ENCODE measurements around the gene IMP3. TPM values are rescaled to one million over a fixed set of nuclear protein-coding genes. Genes with fewer than 3 reads are reported as not detected.
"Not testable (repeated sequence)": the region's sequence is repeated elsewhere in the genome, so short reads cannot be mapped to it uniquely, and the experiment has no call there.

The IMP3 gene, protein sequence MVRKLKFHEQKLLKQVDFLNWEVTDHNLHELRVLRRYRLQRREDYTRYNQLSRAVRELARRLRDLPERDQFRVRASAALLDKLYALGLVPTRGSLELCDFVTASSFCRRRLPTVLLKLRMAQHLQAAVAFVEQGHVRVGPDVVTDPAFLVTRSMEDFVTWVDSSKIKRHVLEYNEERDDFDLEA
- polyA plus RNA-seq (2012; ENCODE audit: insufficient read depth, insufficient read length, low read depth) = 427 TPM

DNA sequence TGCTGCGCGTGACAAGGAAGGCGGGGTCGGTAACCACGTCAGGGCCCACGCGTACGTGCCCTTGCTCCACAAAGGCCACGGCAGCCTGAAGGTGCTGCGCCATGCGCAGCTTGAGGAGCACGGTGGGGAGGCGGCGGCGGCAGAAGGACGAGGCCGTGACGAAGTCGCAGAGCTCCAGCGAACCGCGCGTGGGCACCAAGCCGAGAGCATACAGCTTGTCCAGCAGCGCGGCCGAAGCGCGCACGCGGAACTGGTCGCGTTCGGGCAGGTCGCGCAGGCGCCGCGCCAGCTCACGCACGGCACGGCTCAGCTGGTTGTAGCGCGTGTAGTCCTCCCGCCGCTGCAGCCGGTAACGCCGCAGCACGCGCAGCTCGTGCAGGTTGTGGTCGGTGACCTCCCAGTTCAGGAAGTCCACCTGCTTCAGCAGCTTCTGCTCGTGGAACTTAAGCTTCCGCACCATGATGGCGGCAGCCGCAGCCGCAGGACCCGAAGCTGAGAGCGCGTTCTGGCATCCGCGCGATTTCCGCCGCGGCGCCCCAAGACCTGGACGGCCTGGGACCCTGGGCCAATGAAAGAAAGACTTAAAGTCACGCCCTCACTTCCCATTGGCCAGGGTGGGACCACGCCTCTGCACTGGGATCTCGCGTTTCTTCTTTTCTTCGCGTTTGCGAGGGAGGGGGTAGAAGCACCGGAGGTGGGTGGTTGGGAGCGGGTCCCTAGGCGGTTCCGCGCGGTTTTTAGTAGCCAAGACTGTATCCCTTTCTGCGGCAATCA, at the start of gene IMP3:
Gene IMP3, minus strand, starts transcription at position 516 of the 774 bp plus-strand sequence. Its CDS starts 56 bp downstream, at position 460.
- peak; percentile 95 for DNase-seq
- Histone ChIP-seq H3K27me3 (no peaks in the 10 kb centered on the region), H3K9me3 (no peaks in the 10 kb centered on the region), H3K4me3 (ENCODE audit: low read depth, low read length) (peak within 1 kb of the TSS; percentile 100), H3K4me1 (no peaks in the 10 kb centered on the region; the same call in 1 of the 2 replicates), H3K36me3 (no peaks in the 10 kb centered on the region; the same call in 1 of the 2 replicates)
- TF ChIP-seq, protein P1, sequence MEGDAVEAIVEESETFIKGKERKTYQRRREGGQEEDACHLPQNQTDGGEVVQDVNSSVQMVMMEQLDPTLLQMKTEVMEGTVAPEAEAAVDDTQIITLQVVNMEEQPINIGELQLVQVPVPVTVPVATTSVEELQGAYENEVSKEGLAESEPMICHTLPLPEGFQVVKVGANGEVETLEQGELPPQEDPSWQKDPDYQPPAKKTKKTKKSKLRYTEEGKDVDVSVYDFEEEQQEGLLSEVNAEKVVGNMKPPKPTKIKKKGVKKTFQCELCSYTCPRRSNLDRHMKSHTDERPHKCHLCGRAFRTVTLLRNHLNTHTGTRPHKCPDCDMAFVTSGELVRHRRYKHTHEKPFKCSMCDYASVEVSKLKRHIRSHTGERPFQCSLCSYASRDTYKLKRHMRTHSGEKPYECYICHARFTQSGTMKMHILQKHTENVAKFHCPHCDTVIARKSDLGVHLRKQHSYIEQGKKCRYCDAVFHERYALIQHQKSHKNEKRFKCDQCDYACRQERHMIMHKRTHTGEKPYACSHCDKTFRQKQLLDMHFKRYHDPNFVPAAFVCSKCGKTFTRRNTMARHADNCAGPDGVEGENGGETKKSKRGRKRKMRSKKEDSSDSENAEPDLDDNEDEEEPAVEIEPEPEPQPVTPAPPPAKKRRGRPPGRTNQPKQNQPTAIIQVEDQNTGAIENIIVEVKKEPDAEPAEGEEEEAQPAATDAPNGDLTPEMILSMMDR (IDR thresholded peaks at IDR 0.05; ENCODE audit: low read depth, low read length) = no peak

DNA sequence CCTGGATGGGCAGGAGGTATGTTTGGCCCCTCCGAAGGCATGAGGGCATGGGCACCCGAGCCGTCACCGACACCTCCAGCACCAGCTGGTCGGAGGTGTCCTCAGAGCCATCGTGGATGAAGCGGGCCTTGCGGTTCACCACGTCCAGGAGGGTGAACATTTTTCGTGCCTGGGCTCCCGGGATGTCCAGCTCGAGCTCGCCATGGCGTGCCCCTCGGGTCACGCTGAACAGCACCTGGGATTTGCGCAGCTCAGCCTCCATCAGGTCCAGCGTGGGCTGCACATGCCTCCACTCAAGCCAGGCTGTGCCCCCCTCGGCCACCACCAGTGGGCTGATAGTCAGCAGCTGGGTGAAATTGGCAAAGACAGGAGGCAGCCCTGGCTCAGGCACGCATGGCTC, 49.4 kb upstream of the IMP3 start:
- not testable (repeated sequence) for H3K27me3 ChIP-seq; H3K36me3 ChIP-seq; H3K9me3 ChIP-seq; H3K4me3 ChIP-seq (ENCODE audit: low read depth, low read length); DNase-seq
- H3K4me1 ChIP-seq = peaks cover 15% of the 10 kb centered on the region

GRCh38 chr15:75688831-75689230, 48.8 kb upstream of the IMP3 start:
- Histone ChIP-seq H3K9me3 (no peaks in the 10 kb centered on the region), H3K4me1 (peaks cover 11% of the 10 kb centered on the region), H3K4me3 (ENCODE audit: low read depth, low read length) (no peak overlapping the region), H3K27me3 (no peaks in the 10 kb centered on the region), H3K36me3 (no peaks in the 10 kb centered on the region)
- DNase-seq = no peak
- TF ChIP-seq, protein P1 (IDR thresholded peaks at IDR 0.05; ENCODE audit: low read depth, low read length) = no peak

DNA sequence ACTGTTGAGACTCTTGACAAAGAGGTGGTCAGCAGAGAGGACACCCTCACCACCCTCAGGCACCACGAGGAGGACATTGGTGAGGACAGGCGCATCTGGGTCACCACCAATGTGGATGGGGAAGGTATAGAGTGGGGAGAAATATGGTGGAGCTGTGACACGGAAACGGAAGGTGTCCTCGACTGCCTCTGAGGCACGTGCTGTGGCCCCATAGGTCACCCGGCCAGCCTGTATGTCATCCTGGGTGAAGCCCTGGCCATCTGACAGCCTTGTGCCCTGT, 48.2 kb upstream of the IMP3 start:
- TF ChIP-seq, protein P1 (IDR thresholded peaks at IDR 0.05; ENCODE audit: low read depth, low read length) = no peak
- no peak overlapping the region for H3K4me3 ChIP-seq (ENCODE audit: low read depth, low read length)
- DNase-seq = no peak
- H3K9me3 ChIP-seq = no peaks in the 10 kb centered on the region
- no peaks in the 10 kb centered on the region for H3K27me3 ChIP-seq
- H3K4me1 ChIP-seq = peaks cover 5% of the 10 kb centered on the region
- H3K36me3 ChIP-seq = no peaks in the 10 kb centered on the region

GRCh38 chr15:75687486-75688277, 47.7 kb upstream of the IMP3 start:
- Histone ChIP-seq H3K9me3 (no peaks in the 10 kb centered on the region), H3K27me3 (no peaks in the 10 kb centered on the region), H3K4me3 (ENCODE audit: low read depth, low read length) (no peak overlapping the region), H3K36me3 (no peaks in the 10 kb centered on the region), H3K4me1 (peaks cover 2% of the 10 kb centered on the region)
- TF ChIP-seq, protein P1 (IDR thresholded peaks at IDR 0.05; ENCODE audit: low read depth, low read length) = no peak
- no peak for DNase-seq

GRCh38 chr15:75686212-75686642, 46.2 kb upstream of the IMP3 start:
- H3K4me3 ChIP-seq (ENCODE audit: low read depth, low read length); H3K27me3 ChIP-seq; H3K9me3 ChIP-seq; H3K4me1 ChIP-seq; H3K36me3 ChIP-seq: not testable (repeated sequence)
- TF ChIP-seq, protein P1 (IDR thresholded peaks at IDR 0.05; ENCODE audit: low read depth, low read length) = peak; percentile 62
- DNase-seq = peak; percentile 86
